HG03571 (cell line): Measurements from ENCODE around the gene CD163.
"Not testable (repeated sequence)": the region's sequence is repeated elsewhere in the genome, so short reads cannot be mapped to it uniquely, and the experiment has no call there.

Experiments
- ATAC-seq: cut with Tn5 transposase; IDR thresholded peaks from one replicate; pipeline ENCODE4 v1.9.1; 2021; ENCODE audit not compliant: unreplicated experiment

Gene CD163

GRCh38 chr12:7503686-7504415 lies at the start of gene CD163:
TSS of gene CD163 (minus strand) at chr12:7503777. CDS start at chr12:7503690, 87 bp downstream.
- no peak for ATAC-seq

GRCh38 chr12:7542813-7543212 lies 39.2 kb upstream of the CD163 start:
- no peak for ATAC-seq

GRCh38 chr12:7542046-7542445 lies 38.5 kb upstream of the CD163 start:
- ATAC-seq: no peak

- ATAC-seq: no peak
Measured at GRCh38 chr12:7514416-7514815, 10.8 kb upstream of the CD163 start.

GRCh38 chr12:7512553-7512952 lies 9.0 kb upstream of the CD163 start:
- no peak for ATAC-seq

- ATAC-seq: not testable (repeated sequence)
Measured at GRCh38 chr12:7509793-7510470, 6.4 kb upstream of the CD163 start.

- ATAC-seq: no peak
Measured at GRCh38 chr12:7502612-7503011, 965 bp downstream of the CD163 start.

- ATAC-seq: no peak
Measured at GRCh38 chr12:7501031-7501588, 2.5 kb downstream of the CD163 start.

GRCh38 chr12:7499636-7500035 lies 3.9 kb downstream of the CD163 start:
- no peak for ATAC-seq

GRCh38 chr12:7498809-7499208 lies 4.8 kb downstream of the CD163 start:
- ATAC-seq: no peak

- ATAC-seq: no peak
Measured at GRCh38 chr12:7497661-7498060, 5.9 kb downstream of the CD163 start.

GRCh38 chr12:7496451-7496850 lies 7.1 kb downstream of the CD163 start:
- ATAC-seq: no peak

- no peak for ATAC-seq
Measured at GRCh38 chr12:7495136-7495535, 8.4 kb downstream of the CD163 start.

- no peak for ATAC-seq
Measured at GRCh38 chr12:7493006-7493405, 10.6 kb downstream of the CD163 start.

- ATAC-seq: no peak
Measured at GRCh38 chr12:7486512-7486911, 17.1 kb downstream of the CD163 start.

- ATAC-seq: no peak
Measured at GRCh38 chr12:7485095-7485494, 18.5 kb downstream of the CD163 start.

- ATAC-seq: no peak
Measured at GRCh38 chr12:7483343-7483742, 20.2 kb downstream of the CD163 start.

- no peak for ATAC-seq
Measured at GRCh38 chr12:7479771-7480170, 23.8 kb downstream of the CD163 start.

- ATAC-seq: no peak
Measured at GRCh38 chr12:7472060-7472459, 31.5 kb downstream of the CD163 start.

- ATAC-seq: no peak
Measured at GRCh38 chr12:7460375-7461259, 43.0 kb downstream of the CD163 start.

GRCh38 chr12:7459973-7460372 lies 43.6 kb downstream of the CD163 start:
- no peak for ATAC-seq
